GM21576 (cell line): ENCODE data around the gene TMEM89.
A peak's percentile ranks its signal among the peaks of the same experiment; 100 is the strongest.

Experiments used
- ATAC-seq: cut with Tn5 transposase; IDR thresholded peaks from one replicate; pipeline ENCODE4 v1.9.1; 2021; ENCODE audit warnings: mild to moderate bottlenecking, moderate library complexity; ENCODE audit not compliant: unreplicated experiment

The TMEM89 gene

DNA sequence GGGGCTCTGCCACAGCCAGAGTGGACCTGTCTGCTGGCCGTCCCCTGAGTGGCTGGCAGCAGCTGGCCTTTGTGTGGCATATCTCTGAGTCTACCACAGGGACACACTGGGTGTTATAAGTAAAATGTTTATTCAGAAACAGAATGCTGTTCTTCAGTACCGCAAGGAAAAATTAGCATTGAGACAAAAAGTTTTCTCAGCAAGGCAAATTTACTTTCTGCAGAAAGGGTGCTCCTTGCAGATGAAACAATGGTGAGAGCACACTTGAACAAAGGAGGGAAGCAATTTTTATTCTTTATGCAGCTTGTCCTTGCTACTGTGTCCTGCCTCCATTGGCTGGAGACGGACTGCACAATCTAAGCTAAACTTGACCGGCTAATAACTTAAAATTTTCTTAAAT is 4.0 kb downstream of the TMEM89 start:
- no peak for ATAC-seq

DNA sequence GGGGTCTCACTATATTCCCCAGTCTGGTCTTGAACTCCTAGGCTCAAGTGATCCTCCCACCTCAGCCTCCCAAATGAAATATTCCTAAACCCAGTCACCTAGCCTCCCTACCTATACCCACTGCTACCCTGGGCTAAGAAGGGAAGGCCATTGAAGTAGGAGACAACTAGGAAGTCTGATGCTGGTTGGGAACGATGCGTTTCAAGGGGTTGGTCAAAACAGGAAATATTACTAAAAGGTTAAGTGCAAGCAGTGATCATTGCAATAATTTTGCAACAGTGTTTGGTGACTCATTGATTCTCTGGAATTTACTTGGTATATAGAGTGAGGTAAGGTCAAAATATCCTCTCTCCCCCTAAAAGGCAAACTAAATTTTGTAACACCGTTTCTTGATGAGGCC is 7.5 kb downstream of the TMEM89 start:
- no peak for ATAC-seq

DNA sequence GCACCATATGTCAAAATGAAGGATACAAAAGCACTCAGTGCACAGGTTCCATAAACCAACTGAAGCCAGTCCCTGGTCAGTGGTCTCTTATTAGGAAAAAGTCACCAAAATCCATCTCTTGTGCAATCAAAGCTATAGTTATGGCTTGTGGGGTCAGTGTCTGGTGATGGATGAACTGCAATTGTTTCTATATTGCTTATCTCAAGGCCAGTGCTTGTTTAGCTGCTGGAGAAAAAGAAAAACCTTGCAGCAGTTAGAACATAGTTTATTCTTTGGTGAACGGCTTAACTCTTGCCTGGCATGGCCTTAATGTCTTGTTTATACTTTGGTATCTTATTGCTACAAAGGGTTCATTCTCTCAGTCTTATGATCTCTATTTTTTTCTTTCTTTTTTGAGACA is 9.3 kb downstream of the TMEM89 start:
- ATAC-seq, result no peak

DNA sequence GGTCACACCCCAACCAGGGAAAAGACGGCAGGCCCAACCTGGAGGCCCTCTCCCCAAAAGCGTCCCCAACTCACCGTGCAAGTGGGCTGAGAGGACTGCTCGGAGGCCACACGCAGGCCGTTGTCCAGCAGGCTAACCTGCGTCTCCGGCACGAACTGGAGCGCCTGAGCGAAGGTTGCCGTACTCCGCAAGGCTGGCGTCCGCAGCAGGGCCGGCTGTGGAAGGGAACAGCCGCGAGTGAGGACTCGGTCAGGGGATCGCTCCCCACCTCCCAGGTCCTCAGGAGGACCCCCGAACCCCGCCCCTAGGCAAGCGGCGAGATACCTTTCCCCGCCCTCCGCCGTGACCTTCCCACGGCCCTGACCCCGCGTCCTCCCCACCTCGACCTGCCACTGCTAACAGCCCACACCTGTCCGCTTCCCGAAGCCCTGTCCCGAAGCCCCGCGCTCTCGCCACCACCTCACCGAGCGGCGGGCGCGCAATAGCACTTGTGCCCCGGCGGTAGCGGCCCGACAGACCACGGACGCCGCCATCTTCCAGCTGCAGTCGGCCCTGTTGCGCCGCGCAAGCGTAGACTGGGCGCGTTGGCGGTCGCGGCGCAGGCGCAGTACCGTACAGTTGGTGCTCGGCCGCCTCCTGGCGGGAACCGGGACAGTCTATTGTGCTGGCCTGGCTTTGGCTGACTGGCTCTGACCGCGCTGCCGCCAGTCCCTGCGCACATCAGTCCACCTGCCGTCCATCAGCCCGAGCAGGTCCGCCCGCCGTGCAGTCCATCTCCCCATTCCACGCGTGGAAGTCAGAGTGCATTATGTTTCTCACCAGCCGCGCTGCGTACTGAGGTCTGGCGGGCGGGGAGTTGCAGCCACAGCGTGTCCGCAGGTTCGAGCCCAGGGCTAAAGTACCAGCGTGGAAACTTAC is 12.2 kb downstream of the TMEM89 start, which contains the start of gene UQCRC1:
TSS of gene UQCRC1 (minus strand) at position 559 of the 918 bp plus-strand sequence. CDS start at position 533, 26 bp downstream.
- ATAC-seq, result peak; percentile 97

DNA sequence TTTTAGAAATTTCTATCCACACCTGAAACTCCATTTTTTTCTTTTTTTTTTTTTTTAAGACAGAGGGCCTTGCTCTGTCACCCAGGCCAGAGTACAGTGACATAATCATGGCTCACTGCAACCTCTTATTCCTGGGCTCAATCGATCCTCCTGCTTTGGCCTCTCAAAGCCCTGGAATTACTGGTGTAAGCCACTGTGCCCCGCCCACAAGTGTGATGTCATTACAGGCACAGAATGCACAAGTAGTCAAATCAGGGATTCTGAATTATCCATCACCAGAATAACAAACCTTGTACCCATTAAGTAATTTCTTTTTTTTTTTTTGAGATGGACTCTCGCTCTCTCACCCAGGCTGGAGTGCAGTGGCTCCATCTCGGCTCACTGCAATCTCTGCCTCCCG is 14.1 kb downstream of the TMEM89 start:
- no peak for ATAC-seq

DNA sequence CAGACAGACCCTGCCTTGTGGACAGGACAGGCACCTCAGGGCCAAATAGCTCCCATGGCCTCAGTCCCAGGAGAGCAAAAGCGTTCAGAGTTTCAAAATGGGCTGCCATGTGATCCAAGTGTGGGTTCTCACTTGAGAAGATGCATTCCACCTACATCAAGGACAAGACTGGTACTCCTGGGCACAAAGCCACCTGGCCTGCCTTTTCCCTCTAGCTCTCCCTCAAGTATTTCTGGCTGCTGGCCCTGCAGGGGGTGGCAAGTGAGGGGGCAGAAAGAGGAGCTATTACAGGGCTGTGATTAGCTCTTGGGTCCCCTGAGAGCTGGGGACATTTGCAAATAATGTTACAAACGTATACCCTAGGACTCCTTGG is 20.0 kb downstream of the TMEM89 start:
- ATAC-seq, result no peak

DNA sequence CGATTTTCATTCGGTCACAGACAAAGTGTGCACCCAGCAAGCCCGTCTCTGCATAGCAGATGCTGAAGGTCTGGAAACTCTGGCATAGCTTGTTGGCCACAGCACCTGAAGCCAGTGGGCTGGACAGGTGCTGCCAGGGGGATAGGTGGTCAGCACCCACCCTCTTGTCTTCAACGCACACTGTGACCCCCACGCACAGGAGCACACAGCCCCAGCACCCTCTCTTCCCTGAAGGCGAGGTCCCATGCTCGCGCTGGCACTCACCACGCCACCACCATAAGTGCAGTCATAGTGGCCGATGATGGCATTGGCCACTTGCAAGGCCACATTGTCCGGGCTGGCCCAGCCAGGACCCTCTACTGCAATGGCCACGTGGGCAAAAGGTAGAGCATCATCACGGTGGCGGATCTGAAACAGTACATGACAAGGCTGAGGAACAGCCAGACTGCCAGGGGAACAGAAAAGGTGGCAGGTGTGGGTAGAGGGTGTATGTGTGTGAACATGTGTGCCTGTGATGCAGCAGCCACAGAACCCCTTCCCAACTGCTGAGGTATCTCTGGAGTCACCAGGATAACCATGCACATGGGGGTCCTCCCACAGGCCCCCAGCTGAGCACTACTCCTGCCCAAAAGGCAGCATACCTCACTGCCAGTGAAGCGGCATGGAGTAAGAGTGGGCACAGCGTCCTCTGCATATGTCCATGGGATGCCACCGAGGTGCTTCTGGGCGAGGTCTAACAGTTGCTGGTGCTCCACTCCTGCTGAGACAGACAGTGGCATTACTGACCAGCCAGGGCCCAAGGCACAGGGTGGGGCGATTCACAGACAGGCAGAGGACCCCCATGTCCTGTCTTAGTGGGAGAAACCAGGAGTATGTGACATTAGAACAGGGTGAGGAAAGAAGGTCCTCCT is 20.6 kb downstream of the TMEM89 start:
- no peak for ATAC-seq

DNA sequence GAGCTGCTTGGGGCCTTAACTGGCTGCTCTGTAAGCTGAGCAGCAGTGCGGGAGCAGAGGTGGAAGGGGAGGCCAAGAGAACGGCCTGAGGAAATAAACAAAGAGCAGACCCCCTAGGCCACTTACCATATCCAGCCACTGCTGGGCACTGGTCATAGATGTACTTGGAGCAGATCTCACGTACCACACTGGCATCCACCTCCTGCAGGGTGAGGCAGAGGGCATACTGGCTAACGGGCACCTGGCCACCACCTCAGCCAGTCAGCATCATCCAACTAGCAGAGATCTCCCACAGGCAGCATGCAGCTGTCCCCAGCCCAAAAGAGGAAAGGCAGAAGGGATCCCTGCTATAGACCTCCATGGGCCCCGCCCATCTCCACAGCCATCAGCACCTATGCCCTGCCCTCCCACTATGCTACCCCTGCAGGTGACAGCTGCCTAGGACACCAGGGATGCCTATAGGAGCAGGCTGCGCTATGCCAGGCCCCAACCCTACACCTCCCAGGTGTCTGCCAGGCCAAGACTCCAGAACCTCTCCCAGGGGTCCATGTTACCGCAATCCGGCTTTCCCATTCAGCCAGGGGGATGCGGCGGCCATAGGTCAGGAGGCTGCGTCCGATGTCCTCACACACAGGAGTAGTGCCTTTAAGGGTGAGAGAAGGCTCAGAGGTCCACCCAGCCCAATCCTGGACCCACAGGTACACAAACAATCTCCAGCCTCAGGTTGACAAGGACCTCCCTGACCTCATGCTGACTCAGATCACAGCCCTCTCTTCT is 21.9 kb downstream of the TMEM89 start:
- ATAC-seq, result no peak

DNA sequence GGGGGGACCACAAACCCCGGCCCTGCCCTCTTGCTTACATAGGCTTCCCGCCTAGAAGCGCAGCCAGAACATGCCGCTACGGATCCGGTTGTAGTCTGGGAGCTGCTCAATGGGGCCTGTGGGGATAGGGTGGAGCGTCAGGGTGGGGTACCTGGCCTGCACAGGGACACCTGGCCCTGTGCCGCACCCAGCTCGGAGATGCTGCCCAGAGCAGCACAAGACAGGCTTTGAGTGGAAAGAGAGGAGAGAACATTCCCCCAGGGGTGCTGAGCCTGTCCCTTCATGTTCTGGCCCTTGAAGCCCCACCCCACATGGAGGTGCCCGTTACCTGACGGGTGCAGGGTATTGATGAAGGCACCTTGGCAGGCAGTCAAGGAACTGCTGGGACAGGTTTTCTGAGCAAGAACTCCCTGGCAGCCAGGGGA is 22.5 kb downstream of the TMEM89 start:
- ATAC-seq, result no peak

DNA sequence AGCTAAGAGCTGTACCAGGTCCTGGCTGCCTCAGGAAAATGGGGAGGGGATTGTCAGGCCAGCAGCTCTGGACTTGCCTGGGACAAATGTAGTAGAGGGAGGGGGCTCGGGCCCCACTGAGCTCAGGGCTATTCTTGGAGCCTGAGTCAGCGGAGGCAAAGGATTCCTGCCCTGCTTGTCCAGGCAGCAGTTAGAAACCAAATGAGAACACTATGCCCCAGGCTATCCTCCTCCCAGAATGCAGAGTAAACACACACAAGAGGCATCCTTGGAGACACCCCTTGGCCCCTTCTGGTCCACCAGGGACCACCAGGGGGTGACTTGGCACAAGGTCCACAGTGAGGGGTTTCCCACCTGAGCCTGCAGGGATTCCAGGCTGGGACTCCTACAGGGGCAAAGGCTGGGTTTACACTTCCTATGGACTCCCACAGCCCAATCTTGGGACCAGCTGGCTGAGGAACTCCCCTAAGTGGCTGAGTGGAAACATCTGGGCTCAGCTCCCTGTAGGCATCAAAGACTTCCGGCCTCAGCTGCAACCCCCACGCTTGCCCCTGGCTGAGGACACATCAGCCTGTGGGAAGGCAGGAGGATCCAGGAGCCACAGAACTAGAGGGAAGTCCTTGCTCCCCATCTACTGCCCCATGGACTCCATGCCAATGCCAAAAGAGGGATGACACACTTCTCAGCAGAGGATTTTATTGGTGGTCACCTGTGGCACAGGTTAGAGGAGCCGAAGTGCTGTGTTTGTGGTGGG is 23.1 kb downstream of the TMEM89 start:
- ATAC-seq, result no peak

DNA sequence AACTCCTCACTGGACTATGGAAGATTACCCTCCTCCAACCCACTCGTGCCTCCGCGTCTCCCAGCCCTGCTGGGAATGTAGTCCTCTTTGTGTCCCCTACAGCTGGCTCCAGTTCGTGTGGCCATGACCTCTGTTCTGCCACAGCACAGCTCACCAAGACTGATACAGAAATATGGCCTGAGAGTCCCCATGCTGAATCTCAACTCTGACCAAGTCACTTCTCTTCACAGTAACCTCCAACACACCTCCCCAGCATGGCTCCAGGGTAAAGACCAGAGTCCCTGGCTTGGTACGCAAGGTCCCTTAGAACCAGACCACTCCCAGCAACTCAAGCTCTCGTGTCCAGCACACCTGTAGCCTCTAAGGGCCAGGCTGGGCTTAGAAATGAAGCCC is 24.2 kb downstream of the TMEM89 start:
- ATAC-seq, result no peak

DNA sequence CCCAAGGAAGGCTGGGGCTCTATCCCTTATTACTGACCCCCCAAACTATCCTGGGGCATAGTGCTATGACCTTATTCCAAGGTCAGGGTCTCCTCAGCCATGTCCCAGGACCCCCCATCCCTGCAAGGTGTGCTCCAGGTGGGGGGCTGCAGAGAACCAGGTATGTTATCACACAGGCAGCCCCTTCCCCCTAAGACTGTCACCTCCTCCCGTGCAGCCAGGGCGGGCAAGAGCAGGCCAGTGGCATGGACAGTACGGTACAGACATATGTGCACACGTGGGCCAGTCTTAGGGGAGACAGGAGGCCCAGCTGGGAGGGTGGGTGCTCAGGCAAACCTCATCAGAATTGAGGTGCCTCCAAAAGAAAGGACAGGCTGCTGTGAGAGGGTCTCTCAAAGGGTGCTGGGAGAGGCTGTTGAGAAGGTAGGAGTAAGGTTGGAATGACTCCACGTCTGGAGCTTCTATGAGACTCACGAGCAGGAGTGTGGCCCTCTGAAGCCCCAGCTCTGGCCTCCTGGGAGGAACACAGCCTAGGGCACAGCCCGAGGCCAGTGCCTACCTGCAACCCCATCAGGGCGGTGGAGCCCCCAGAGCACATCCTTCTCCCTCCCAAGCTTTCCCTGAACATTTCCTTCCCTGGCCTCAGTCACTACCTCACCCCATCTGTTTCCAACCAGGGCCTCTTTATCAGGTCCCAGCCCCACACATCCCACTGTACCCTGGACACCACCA is 24.7 kb downstream of the TMEM89 start:
- ATAC-seq, result no peak

DNA sequence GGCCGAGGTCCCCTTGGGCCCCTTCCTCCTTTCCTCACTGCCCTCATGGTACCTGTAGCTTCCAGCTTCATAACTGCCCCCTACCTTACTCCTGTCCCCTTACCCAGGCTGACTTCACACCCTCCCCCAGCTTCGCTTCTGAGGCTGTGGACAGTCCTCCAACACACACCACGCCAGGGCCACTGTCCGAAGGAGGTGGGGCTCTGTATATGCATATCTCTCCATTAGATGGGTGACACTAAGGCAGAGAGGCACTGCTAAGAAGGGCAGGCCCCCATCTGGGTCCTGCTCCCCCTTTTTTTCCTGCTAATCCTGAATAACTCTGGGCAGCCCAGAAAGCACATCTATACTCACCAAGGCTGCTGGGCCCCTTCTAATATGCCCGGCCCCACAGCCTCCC is 25.4 kb downstream of the TMEM89 start:
- ATAC-seq, result no peak

DNA sequence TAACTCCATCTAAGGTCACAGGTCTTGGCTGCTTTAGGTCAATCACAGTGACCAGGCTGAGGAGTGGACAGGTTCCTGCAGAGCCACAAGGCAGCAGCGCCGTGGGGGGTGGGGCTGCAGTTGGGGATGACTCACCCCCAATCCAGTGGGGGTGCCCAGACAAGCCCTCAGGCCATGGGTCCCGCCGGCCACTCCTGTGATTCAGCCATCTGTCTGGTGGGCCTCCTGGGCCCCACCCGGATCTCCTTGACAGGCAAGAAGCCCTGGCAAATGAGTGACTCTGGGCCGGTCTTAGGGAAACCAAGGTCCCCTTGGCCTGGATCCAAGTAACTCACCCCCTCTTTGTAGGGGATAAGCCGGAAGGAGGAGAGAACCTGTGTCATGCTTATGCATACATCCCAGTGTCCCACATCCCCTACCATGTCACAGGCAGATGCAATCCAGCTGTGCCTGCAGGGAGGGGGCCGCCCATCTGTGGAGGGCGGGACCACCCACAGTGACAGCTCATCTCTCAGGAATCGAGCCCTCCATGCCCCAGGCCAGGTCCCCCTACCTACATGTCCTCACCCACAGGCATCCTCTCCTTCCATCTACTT is 25.9 kb downstream of the TMEM89 start:
- ATAC-seq, result no peak

DNA sequence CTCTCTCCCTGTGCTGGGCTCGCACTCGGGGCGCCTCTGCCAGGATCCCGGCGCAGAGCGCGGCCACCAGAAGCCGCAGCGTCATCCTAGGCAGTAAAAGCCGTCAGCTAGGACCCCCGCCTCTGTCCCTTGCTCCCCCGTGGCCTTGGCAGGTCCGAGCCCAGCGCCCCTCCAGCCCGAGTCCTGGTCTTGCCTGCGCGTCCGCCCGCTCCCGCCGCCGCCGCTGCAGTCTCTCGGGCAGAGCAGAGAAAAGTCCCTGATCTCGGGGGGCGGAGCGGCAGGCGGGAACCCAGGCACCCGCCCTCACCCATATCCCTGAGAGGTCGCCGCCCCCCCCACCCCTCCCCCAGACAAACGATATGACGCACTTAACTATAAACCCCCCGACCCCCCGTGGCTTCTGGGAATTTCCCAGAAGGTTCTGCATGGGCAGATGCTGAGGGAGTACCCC is 26.5 kb downstream of the TMEM89 start, which contains the start of gene COL7A1:
TSS of gene COL7A1 (minus strand) at position 255 of the 451 bp plus-strand sequence. CDS start at position 85, 170 bp downstream.
- no peak for ATAC-seq

DNA sequence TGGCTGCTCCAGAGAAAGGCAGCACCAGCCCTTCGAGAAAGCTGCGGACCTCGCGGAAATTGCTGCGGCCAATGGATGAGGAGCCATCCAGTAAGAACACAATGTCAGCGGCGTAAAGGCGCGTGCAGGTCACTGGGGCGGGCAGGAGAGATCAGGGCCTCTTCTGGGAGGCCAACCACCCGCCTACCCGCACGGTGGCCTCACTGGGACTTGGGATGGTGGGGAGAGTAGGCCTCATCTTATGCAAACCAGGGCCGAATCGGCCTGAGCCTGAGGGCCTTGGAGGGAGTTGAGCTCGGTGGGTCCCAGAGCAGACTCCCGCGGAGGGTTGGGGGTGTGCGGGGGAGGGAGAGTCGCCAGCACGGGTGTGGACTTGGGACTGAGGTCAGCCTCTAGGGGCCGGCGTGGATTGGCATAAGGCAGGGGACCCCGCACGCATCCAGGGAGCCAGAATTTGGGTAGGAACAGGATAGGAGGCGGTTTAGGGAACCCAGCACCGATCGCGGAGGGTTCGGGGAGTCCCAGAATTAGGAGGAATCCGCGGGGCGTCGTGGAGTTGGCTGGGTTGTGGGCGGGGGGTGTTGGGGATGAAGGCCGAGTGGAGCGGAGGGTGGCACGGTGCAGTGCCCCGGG is 27.0 kb downstream of the TMEM89 start:
- no peak for ATAC-seq

DNA sequence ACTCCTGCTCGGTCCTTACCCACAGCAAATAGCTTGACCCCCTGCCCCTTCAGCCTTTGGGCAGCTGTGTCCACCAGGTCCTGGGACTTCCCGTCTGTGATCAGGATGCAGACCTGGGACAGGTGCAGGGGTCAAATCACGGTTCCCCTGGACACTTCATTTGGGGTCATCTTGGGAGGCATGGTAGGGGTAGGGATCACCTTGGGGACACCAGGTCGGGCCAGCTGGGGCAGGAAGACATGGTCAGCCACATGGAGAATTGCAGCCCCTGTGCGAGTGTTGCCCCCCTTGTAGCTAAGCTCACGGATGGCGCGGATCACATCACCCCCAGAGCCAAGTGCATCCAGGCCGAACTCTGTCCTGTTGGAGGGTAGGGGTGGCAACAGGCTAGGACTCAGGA is 28.2 kb downstream of the TMEM89 start:
- ATAC-seq, result no peak

DNA sequence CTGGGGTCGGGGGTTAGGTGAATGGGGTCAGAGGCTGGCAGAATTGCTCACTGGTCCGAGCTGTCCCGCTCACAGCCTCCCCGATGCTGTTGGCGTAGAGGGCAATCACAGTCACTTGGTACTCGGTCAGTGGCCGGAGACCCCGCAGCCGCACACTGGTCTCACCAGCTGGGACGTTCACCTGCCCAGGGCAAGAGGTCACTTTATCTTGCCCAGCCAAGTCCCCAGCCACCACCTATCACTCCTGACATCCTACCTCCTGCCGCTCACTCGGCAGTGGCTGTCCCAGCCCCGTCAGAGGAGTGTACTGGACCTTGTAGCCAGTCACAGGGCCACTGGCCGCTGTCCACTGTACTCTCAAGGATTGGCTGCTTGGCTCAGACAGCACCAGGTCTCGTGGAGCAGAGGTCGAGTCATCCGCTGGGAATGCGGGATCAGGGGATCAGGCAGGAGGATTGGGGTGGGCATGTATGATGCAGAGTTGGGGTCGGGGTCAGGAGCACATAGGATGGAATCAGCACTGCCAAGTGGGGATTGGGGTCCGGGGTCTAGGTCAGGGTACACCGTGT is 29.0 kb downstream of the TMEM89 start:
- ATAC-seq, result no peak
